ENCODE measurements around the gene ZNF827.

GRCh38 chr4:145736241-145736831 is 202.3 kb downstream of the ZNF827 start:
- TF ChIP-seq POLR2AphosphoS5 (IDR thresholded peaks at IDR 0.05) (peak in 2 of 3 donors; percentile 37 to 48), CTCF (IDR thresholded peaks at IDR 0.05) (no peak)
